ENCODE data around the gene C6orf15.

Gene C6orf15

GRCh38 chr6:31130751-31131150 is 18.4 kb upstream of the C6orf15 start:
- DNase-seq (ENCODE audit: low spot score): no peak

- DNase-seq (ENCODE audit: low spot score): no peak
Measured at GRCh38 chr6:31129130-31129529, 16.8 kb upstream of the C6orf15 start.

GRCh38 chr6:31128093-31128676 is 15.8 kb upstream of the C6orf15 start:
- DNase-seq (ENCODE audit: low spot score): peak; percentile 59

- no peak for DNase-seq (ENCODE audit: low spot score)
Measured at GRCh38 chr6:31126396-31127175, 14.2 kb upstream of the C6orf15 start.

- peak; percentile 60 for DNase-seq (ENCODE audit: low spot score)
Measured at GRCh38 chr6:31125586-31126363, 13.4 kb upstream of the C6orf15 start.

- no peak for DNase-seq (ENCODE audit: low spot score)
Measured at GRCh38 chr6:31125162-31125561, 12.8 kb upstream of the C6orf15 start.

GRCh38 chr6:31122791-31123706 is 10.7 kb upstream of the C6orf15 start:
- peak; percentile 84 for DNase-seq (ENCODE audit: low spot score)

GRCh38 chr6:31121131-31121790 is 8.9 kb upstream of the C6orf15 start:
- DNase-seq (ENCODE audit: low spot score): no peak

GRCh38 chr6:31120151-31120915 is 8.0 kb upstream of the C6orf15 start, which contains the start of gene CDSN:
Gene CDSN (minus strand): TSS chr6:31120446. CDS start chr6:31120419, 27 bp downstream.
- DNase-seq (ENCODE audit: low spot score): no peak

GRCh38 chr6:31118178-31118577 is 5.8 kb upstream of the C6orf15 start:
- no peak for DNase-seq (ENCODE audit: low spot score)

GRCh38 chr6:31116661-31117385 is 4.4 kb upstream of the C6orf15 start:
- DNase-seq (ENCODE audit: low spot score): no peak

GRCh38 chr6:31115941-31116560 is 3.7 kb upstream of the C6orf15 start:
- no peak for DNase-seq (ENCODE audit: low spot score)

- DNase-seq (ENCODE audit: low spot score): peak; percentile 34
Measured at GRCh38 chr6:31114970-31115849, 2.8 kb upstream of the C6orf15 start.

GRCh38 chr6:31114541-31114878 is 2.1 kb upstream of the C6orf15 start, which contains the start of gene PSORS1C1:
Gene PSORS1C1 (plus strand): TSS chr6:31114800. CDS start chr6:31129633, 14,833 bp downstream.
- peak; percentile 92 for DNase-seq (ENCODE audit: low spot score)

GRCh38 chr6:31113861-31114540 is 1.6 kb upstream of the C6orf15 start:
- no peak for DNase-seq (ENCODE audit: low spot score)

- no peak for DNase-seq (ENCODE audit: low spot score)
Measured at GRCh38 chr6:31111712-31112111, 663 bp downstream of the C6orf15 start.

- DNase-seq (ENCODE audit: low spot score): no peak
Measured at GRCh38 chr6:31110825-31111582, 1.4 kb downstream of the C6orf15 start.

Data from AG08396 (cell line).